Heart left ventricle (tissue), 16 donors: ENCODE measurements around the gene CCR1. TPM values are rescaled to one million over a fixed set of nuclear protein-coding genes. Genes with fewer than 3 reads are reported as not detected.
A peak's percentile ranks its signal among the peaks of the same experiment; 100 is the strongest.

Experiments used
- ATAC-seq, 4 donors: fragments of 200-7000 bp; cut with Tn5 transposase; one replicate each; pipeline ENCODE4 v1.9.1; 2020 to 2022; ENCODE audit warnings: moderate library complexity in 4 of 4, mild to moderate bottlenecking in 3 of 4, moderate number of reproducible peaks in 1 of 4
- DNase-seq, 5 donors: peaks; one replicate each; pipeline ENCODE4 v3.0.0-alpha.2; 2020
- H3K27ac ChIP-seq, 12 donors: fragments of 200-600 bp; sonication (generic) in 4 of 12; one replicate each; pipeline versions ENCODE4 v1.5.0 to v1.8.0; 2016 to 2022; ENCODE audit warnings: mild to moderate bottlenecking in 2 of 12
- H3K27me3 ChIP-seq, 9 donors: fragments of 200-600 bp; sonication (generic) in 2 of 9; one replicate each; pipeline versions ENCODE4 v1.5.1 to v1.8.0; 2016 to 2022; ENCODE audit warnings: mild to moderate bottlenecking in 3 of 9
- H3K36me3 ChIP-seq, 9 donors: fragments of 200-600 bp; sonication (generic) in 2 of 9; one replicate each; pipeline versions ENCODE4 v1.5.0 to v1.8.0; 2018 to 2022; ENCODE audit warnings: mild to moderate bottlenecking in 2 of 9
- H3K4me1 ChIP-seq, 12 donors: fragments of 200-600 bp; sonication (generic) in 4 of 12; one replicate each; pipeline versions ENCODE4 v1.5.0 to v1.8.0; 2016 to 2022; ENCODE audit warnings: mild to moderate bottlenecking in 3 of 12
- H3K4me3 ChIP-seq, 12 donors: fragments of 200-600 bp; sonication (generic) in 4 of 12; one replicate each; pipeline versions ENCODE4 v1.5.0 to v1.8.0; 2017 to 2022; ENCODE audit warnings: mild to moderate bottlenecking in 9 of 12, moderate library complexity in 4 of 12
- H3K9me3 ChIP-seq, 12 donors: fragments of 200-600 bp; sonication (generic) in 4 of 12; one replicate each; pipeline versions ENCODE4 v1.5.0 to v1.8.0; 2016 to 2022; ENCODE audit warnings: mild to moderate bottlenecking in 1 of 12
- POLR2A ChIP-seq, 2 donors: fragments of 450-650 bp; IDR thresholded peaks; one replicate each; pipeline ENCODE4 v1.6.1; 2017; ENCODE audit warnings: antibody characterized with exemption in 2 of 2, mild to moderate bottlenecking in 2 of 2, moderate library complexity in 2 of 2
- WGBS, 4 donors: extraction: QIAGEN DNeasy Blood & Tissue Kit in 2 of 4; methylation state at CpG; one replicate each; pipeline versions ENCODE4 v1.1.5 to v1.1.7; 2013 to 2018; 5-methylcytosine and 5-hydroxymethylcytosine counted together
- intact Hi-C, 10 donors: fragments of 100-400 bp; cut with DNase I; formaldehyde crosslinking; loops; one replicate each; pipeline versions ENCODE4 v1.11.1 to v1.14.2; 2022
- polyA plus RNA-seq, 2 donors: library from polyadenylated mRNA; stranded (reverse); fragments of 200-250 nt; gene quantifications; one replicate each; pipeline ENCODE4 v1.2.3, GENCODE V29; 2013
- total RNA-seq, 9 donors: library from RNA; depleted of rRNA in 2 of 9; stranded (reverse); fragments of >200 nt in 2 of 9; fragmentation: NEBNext Ultra II Directional in 3 of 9; extraction: Animal tissue kit (Norgen Biotek cat#: 25700) in 3 of 9; gene quantifications; one replicate each; pipeline versions ENCODE4 v1.1.0 to v1.2.4, GENCODE V29; 2016 to 2023
- TF ChIP-seq, protein P1 (sequence below), 12 donors: fragments of 200-600 bp; sonication (generic) in 4 of 12; IDR thresholded peaks; one replicate each; pipeline versions ENCODE4 v1.5.0 to v1.8.0; 2018 to 2022; ENCODE audit warnings: antibody characterized with exemption in 12 of 12, mild to moderate bottlenecking in 5 of 12
- donor health status: ischemic (EF 13 %, LVEDD 7.1; RV severe dilation, severe dysfunction).
- donor health status: healthy with polysubstance abuse.
- donor health status: DM: no; HTN: yes; CAD: no.
- donor health status: DM: no; HTN: no; CAD: no.
- donor health status: ischemic (EF 25% LVEDD 6.9; RV normal size, moderate dysfunction).
- donor health status: ischemic (EF 25% LVEDD 5.7; RV mildly dilated, moderate dysfunction).
- donor health status: healthy.
- donor health status: DM: yes; HTN: yes; CAD: no.
- donor health status: ischemic (EF 35%, LVEDD 5.7; RV mildly dilated, moderate dysfunction).
- donor health status: nonischemic (EF 11% LVEDD 7.7; RV severe dilation, severe dysfunction).
- donor health status: DM: yes; HTN: yes; CAD: no.
- donor health status: PGD.
- donor health status: ischemic (EF 29% LVEDD 5.4; RV normal size, mild dysfunction).
- donor health status: nonischemic (EF 23%, LVEDD 6.1; RV moderate dilation, normal function).

Gene CCR1
- total and polyA plus RNA-seq, 11 donors = 0.61 to 52.6 (median 2.3) TPM

- intact Hi-C loops = no loop called here
- DNase-seq (no peak), ATAC-seq (no peak)
- peaks cover 0 to 1% (median 0%) of the 10 kb centered on the region in 12 donors for H3K9me3 ChIP-seq
- no peaks in the 10 kb centered on the region for H3K36me3 ChIP-seq
- no peak overlapping the region for H3K4me3 ChIP-seq
- peaks cover 0 to 4% (median 0%) of the 10 kb centered on the region in 9 donors for H3K27me3 ChIP-seq
- no peak overlapping the region for H3K27ac ChIP-seq
- peaks cover 0 to 15% (median 0%) of the 10 kb centered on the region in 12 donors for H3K4me1 ChIP-seq
- 77 to 86% (median 83%) methylated on average over 2 of the region's 2 CpGs for WGBS, 4 donors
- no peak for TF ChIP-seq POLR2A (IDR thresholded peaks at IDR 0.05)
- TF ChIP-seq, protein P1, sequence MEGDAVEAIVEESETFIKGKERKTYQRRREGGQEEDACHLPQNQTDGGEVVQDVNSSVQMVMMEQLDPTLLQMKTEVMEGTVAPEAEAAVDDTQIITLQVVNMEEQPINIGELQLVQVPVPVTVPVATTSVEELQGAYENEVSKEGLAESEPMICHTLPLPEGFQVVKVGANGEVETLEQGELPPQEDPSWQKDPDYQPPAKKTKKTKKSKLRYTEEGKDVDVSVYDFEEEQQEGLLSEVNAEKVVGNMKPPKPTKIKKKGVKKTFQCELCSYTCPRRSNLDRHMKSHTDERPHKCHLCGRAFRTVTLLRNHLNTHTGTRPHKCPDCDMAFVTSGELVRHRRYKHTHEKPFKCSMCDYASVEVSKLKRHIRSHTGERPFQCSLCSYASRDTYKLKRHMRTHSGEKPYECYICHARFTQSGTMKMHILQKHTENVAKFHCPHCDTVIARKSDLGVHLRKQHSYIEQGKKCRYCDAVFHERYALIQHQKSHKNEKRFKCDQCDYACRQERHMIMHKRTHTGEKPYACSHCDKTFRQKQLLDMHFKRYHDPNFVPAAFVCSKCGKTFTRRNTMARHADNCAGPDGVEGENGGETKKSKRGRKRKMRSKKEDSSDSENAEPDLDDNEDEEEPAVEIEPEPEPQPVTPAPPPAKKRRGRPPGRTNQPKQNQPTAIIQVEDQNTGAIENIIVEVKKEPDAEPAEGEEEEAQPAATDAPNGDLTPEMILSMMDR (IDR thresholded peaks at IDR 0.05) = no peak
Observed at GRCh38 chr3:46187876-46188275, 20.2 kb downstream of the CCR1 start.

DNA sequence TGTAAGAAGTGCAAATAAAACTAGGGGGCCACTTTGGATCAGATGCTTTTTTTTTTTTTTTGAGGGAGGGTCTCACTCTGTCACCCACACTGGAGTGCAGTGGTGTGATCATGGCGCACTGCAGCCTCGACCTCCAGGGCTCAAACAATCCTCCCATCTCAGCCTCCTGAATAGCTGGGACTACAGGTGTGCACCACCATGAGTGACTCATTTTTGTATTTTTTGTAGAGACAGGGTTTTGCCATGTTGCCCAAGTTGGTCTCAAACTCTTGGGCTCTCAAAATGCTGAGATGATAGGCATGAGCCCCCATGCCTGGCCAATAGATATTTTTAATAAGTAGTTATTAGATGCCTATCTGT lies 20.8 kb downstream of the CCR1 start:
- Histone ChIP-seq H3K4me3 (no peak overlapping the region), H3K9me3 (no peaks in the 10 kb centered on the region), H3K27me3 (peaks cover 0 to 4% (median 0%) of the 10 kb centered on the region in 9 donors), H3K27ac (no peak overlapping the region), H3K4me1 (peaks cover 0 to 11% (median 0%) of the 10 kb centered on the region in 12 donors), H3K36me3 (no peaks in the 10 kb centered on the region)
- WGBS, 4 donors = 83 to 92% (median 88%) methylated on average over 2 of the region's 2 CpGs
- TF ChIP-seq, protein P1 (IDR thresholded peaks at IDR 0.05) = no peak
- no peak for TF ChIP-seq POLR2A (IDR thresholded peaks at IDR 0.05)
- ATAC-seq (no peak), DNase-seq (no peak)
- intact Hi-C loops = no loop called here

- Histone ChIP-seq H3K9me3 (no peaks in the 10 kb centered on the region), H3K4me3 (no peak overlapping the region), H3K4me1 (peaks cover 0 to 5% (median 0%) of the 10 kb centered on the region in 12 donors), H3K27me3 (peaks cover 0 to 4% (median 0%) of the 10 kb centered on the region in 9 donors), H3K36me3 (no peaks in the 10 kb centered on the region), H3K27ac (peak overlapping the region in 1 of 12 donors; percentile 34)
- DNase-seq (no peak), ATAC-seq (no peak)
- 53 to 65% (median 57%) methylated on average over 3 of the region's 3 CpGs for WGBS, 4 donors
- intact Hi-C loops = no loop called here
- no peak for TF ChIP-seq POLR2A (IDR thresholded peaks at IDR 0.05)
- TF ChIP-seq, protein P1 (IDR thresholded peaks at IDR 0.05) = no peak
Observed at GRCh38 chr3:46186471-46187340, 21.4 kb downstream of the CCR1 start.

GRCh38 chr3:46184469-46184868 lies 23.6 kb downstream of the CCR1 start:
- H3K36me3 ChIP-seq = no peaks in the 10 kb centered on the region
- H3K27ac ChIP-seq = no peak overlapping the region
- no peaks in the 10 kb centered on the region for H3K9me3 ChIP-seq
- TF ChIP-seq, protein P1 (IDR thresholded peaks at IDR 0.05) = no peak
- TF ChIP-seq POLR2A (IDR thresholded peaks at IDR 0.05) = no peak
- no peak overlapping the region for H3K4me3 ChIP-seq
- ATAC-seq = no peak
- H3K27me3 ChIP-seq = peaks cover 0 to 6% (median 0%) of the 10 kb centered on the region in 9 donors
- H3K4me1 ChIP-seq = no peaks in the 10 kb centered on the region
- WGBS, 4 donors = 82 to 97% (median 84%) methylated on average over 1 of the region's 1 CpG
- intact Hi-C loops = no loop called here
- DNase-seq = no peak
